CD4-positive, CD25-positive, alpha-beta regulatory T cell (primary cell): ENCODE results near the gene NARS2. TPM values are rescaled to one million over a fixed set of nuclear protein-coding genes. Genes with fewer than 3 reads are reported as not detected.
"Not testable (repeated sequence)": the region's sequence is repeated elsewhere in the genome, so short reads cannot be mapped to it uniquely, and the experiment has no call there.

Experiments
- ATAC-seq, 2 donors: fragments of 150-1000 bp; cut with Tn5 transposase; one replicate each; pipeline ENCODE4 v1.10.0; 2021; ENCODE audit warnings: low read depth in 2 of 2, moderate number of reproducible peaks in 2 of 2, moderate library complexity in 1 of 2
- DNase-seq, 3 donors: peaks; one replicate each; pipeline versions ENCODE4 v3.0.0 to v3.0.0-alpha.2; 2012 to 2022; ENCODE audit warnings: mixed read lengths in 1 of 3
- H3K27ac ChIP-seq: one replicate; pipeline ENCODE4 v1.7.0; 2013; ENCODE audit warnings: mild to moderate bottlenecking, low read length; ENCODE audit not compliant: insufficient read depth, poor library complexity, severe bottlenecking
- H3K27me3 ChIP-seq: one replicate; pipeline ENCODE4 v1.7.0; 2013; ENCODE audit warnings: low read length; ENCODE audit not compliant: control insufficient read depth, insufficient read depth
- H3K36me3 ChIP-seq: one replicate; pipeline ENCODE4 v1.7.0; 2013; ENCODE audit warnings: mild to moderate bottlenecking, low read length, moderate library complexity; ENCODE audit not compliant: control insufficient read depth, insufficient read depth
- H3K4me1 ChIP-seq: 2 replicates; pipeline ENCODE4 v1.7.0; 2013; ENCODE audit warnings: mild to moderate bottlenecking, low read length; ENCODE audit not compliant: insufficient read depth, control insufficient read depth, poor library complexity, severe bottlenecking
- H3K4me3 ChIP-seq: one replicate; pipeline ENCODE4 v1.7.0; 2013; ENCODE audit warnings: low read depth, mild to moderate bottlenecking, low read length, moderate library complexity
- H3K9me3 ChIP-seq, 2 experiments: 1 replicate in 1 of 2; 2 replicates in 1 of 2; pipeline ENCODE4 v1.7.0; 2013; ENCODE audit warnings: low read length in 2 of 2, mild to moderate bottlenecking in 1 of 2, moderate library complexity in 1 of 2; ENCODE audit not compliant: control insufficient read depth in 2 of 2
- H3K27ac Mint-ChIP-seq, 3 donors: one replicate each; pipeline ENCODE4 v1.8.0; 2020 to 2022; ENCODE audit warnings: mild to moderate bottlenecking in 3 of 3, mixed read lengths in 3 of 3, moderate library complexity in 2 of 3
- H3K27me3 Mint-ChIP-seq: one replicate; pipeline ENCODE4 v1.8.0; 2022; ENCODE audit warnings: mild to moderate bottlenecking, mixed read lengths
- H3K36me3 Mint-ChIP-seq: one replicate; pipeline ENCODE4 v1.8.0; 2020; ENCODE audit warnings: mixed read lengths
- H3K4me1 Mint-ChIP-seq, 4 donors: one replicate each; pipeline ENCODE4 v1.8.0; 2020 to 2022; ENCODE audit warnings: mixed read lengths in 4 of 4, mild to moderate bottlenecking in 1 of 4
- H3K4me3 Mint-ChIP-seq, 4 donors: one replicate each; pipeline ENCODE4 v1.8.0; 2020 to 2022; ENCODE audit warnings: mild to moderate bottlenecking in 4 of 4, mixed read lengths in 4 of 4, moderate library complexity in 3 of 4
- H3K9me3 Mint-ChIP-seq, 7 donors: one replicate each; pipeline ENCODE4 v1.8.0; 2020 to 2022; ENCODE audit warnings: mixed read lengths in 7 of 7, mild to moderate bottlenecking in 3 of 7, moderate library complexity in 2 of 7
- polyA plus RNA-seq, 4 donors: library from polyadenylated mRNA; unstranded; fragments of 300-500 nt; fragmentation: Illumina TruSeq; gene quantifications; one replicate each; pipeline ENCODE4 v1.2.3, GENCODE V29; 2021
- total RNA-seq: library from RNA; stranded (reverse); gene quantifications from one replicate; pipeline ENCODE4 v1.2.3, GENCODE V29; 2022

NARS2 gene
- total and polyA plus RNA-seq, 5 donors from 2014 or later: 9.3 to 22.9 (median 11.1) TPM

DNA sequence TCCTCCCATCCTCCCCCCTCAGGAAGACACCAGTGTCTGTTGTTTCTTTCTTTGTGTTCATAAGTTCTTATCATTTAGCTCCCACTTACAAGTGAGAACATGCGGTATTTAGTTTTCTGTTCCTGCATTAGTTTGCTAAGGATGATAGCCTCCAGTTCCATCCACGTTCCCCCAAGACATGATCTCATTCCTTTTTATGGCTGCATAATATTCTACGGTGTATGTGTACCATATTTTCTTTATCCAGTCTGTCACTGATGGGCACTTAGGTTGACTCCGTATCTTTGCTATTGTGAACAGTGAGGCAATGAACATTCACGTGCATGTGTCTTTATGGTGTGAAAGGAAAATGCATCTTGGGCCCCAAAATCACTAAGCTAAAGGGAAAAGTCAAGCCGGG is 22.5 kb downstream of the NARS2 start:
- DNase-seq, H3K36me3 ChIP-seq, ATAC-seq, H3K27me3 ChIP-seq, H3K9me3 ChIP-seq, H3K4me1 ChIP-seq, H3K4me3 ChIP-seq, H3K27ac Mint-ChIP-seq, H3K4me3 Mint-ChIP-seq, H3K27ac ChIP-seq, H3K27me3 Mint-ChIP-seq, H3K9me3 Mint-ChIP-seq: not testable (repeated sequence)
- peaks cover 19 to 30% (median 24%) of the 10 kb centered on the region in 4 donors for H3K4me1 Mint-ChIP-seq
- peaks cover 40% of the 10 kb centered on the region for H3K36me3 Mint-ChIP-seq

DNA sequence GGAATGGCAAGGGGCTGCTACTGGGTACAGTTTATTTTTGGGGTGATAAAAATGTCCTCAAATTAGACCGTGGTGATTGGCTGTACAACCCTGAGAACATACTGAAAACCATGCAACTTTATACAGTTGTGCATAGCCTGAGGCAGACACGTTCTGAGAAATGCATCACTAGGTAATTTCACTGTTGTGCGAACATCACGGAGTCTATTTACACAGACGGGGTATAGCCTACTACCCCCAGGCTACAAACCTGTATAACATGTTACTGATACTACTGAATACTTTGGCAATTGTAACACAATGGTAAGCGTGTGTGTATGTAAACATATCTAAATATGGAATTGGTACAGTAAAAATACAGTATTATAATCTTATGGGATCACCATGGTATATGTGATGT is 23.6 kb downstream of the NARS2 start:
- peaks cover 16 to 27% (median 19%) of the 10 kb centered on the region in 4 donors for H3K4me1 Mint-ChIP-seq
- H3K27me3 Mint-ChIP-seq: no peaks in the 10 kb centered on the region
- Histone ChIP-seq H3K4me1 (no peaks in the 10 kb centered on the region), H3K27ac (no peak overlapping the region), H3K4me3 (no peak overlapping the region), H3K9me3 (no peaks in the 10 kb centered on the region), H3K36me3 (peaks cover 3% of the 10 kb centered on the region), H3K27me3 (no peaks in the 10 kb centered on the region)
- H3K9me3 Mint-ChIP-seq: peaks cover 0 to 2% (median 0%) of the 10 kb centered on the region in 7 donors
- ATAC-seq: no peak
- H3K36me3 Mint-ChIP-seq: peaks cover 29% of the 10 kb centered on the region
- DNase-seq: no peak
- H3K4me3 Mint-ChIP-seq: no peak overlapping the region
- no peak overlapping the region for H3K27ac Mint-ChIP-seq

DNA sequence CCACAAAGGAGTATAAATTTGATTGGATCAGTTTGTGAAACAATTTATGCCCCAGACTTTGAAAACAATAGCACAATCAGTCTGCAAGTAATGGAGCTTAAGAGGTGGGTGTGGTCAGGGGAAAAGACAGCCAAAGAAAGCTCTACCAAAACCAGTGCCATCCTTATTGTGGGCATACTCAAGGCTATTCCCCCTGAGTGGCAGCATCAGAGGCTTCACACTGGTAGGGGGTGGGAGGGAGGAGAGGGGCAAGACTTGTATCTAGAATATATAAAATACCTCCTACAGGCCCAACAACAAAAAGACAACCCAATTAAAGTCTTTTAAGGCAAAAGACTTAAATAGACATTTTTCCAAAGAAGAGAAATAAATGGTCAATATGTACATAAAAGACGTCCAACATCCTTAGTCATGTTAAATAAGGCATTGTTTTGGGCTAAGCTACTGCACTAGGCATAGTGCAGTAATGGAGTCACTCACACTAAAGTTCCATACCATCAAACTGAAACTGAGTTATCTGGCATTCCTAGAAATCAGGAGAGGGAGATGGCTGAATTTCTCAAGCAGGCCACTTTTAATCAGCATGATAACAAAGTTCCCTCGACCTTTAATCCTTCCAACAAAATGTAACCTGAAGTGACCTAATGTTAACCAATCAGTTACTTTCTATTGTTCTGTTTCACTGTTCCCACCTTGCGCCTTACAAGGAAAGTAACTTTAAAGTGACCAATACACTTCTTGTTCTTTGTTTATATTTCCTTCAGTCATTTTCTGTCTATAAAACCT is 24.8 kb downstream of the NARS2 start:
- H3K9me3 ChIP-seq: no peaks in the 10 kb centered on the region
- H3K27ac Mint-ChIP-seq: peak overlapping the region in 1 of 3 donors; percentile 35

DNA sequence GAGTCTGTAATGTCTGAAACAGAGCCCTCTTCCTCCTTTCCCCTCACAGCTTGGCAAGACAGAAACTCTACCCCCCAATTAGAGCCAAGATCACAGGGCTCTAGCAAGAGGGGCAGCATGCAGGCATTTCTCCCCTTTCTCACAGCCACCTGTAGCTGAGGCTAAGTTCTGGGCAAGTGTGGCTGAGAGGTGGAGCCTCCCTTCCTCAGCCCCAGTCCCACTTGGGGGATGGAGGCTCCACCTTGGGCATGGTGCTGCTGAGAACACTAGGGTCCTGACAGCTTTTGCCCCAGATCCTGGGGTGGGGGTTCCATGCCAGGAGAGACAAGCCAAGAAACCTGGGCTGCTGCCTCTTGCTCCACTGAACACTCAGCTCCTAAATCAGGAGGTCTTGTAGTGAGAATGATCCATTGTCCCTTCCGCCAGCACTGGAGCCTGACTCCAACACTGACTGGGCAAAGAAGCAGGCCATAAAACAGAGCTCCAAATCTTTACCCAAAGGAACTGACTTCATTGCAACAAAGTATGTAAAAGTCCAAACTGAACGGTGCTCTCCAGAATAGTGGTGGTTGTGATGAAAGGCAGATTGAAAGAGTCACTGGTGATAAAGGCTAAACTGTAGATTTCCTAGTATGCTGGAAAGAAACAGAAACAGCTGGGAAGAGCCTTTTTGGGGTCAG is 25.6 kb downstream of the NARS2 start:
- no peaks in the 10 kb centered on the region for H3K4me1 ChIP-seq
- H3K9me3 ChIP-seq: no peaks in the 10 kb centered on the region
- H3K4me3 ChIP-seq: no peak overlapping the region
- no peaks in the 10 kb centered on the region for H3K27me3 ChIP-seq
- Mint-ChIP-seq H3K4me3 (no peak overlapping the region), H3K9me3 (peaks cover 0 to 2% (median 0%) of the 10 kb centered on the region in 7 donors), H3K27ac (peak overlapping the region in 1 of 3 donors; percentile 35), H3K36me3 (peaks cover 18% of the 10 kb centered on the region), H3K27me3 (no peaks in the 10 kb centered on the region), H3K4me1 (peaks cover 8 to 17% (median 15%) of the 10 kb centered on the region in 4 donors)
- H3K27ac ChIP-seq: no peak overlapping the region
- H3K36me3 ChIP-seq: no peaks in the 10 kb centered on the region
- DNase-seq (no peak), ATAC-seq (no peak)

More for the DNA sequence above, 24.8 kb downstream of the NARS2 start:
- Mint-ChIP-seq H3K9me3 (peaks cover 0 to 2% (median 0%) of the 10 kb centered on the region in 7 donors), H3K4me1 (peaks cover 7 to 19% (median 16%) of the 10 kb centered on the region in 4 donors), H3K4me3 (no peak overlapping the region), H3K27me3 (no peaks in the 10 kb centered on the region), H3K36me3 (peaks cover 24% of the 10 kb centered on the region)
- Histone ChIP-seq H3K4me3 (no peak overlapping the region), H3K27me3 (no peaks in the 10 kb centered on the region), H3K36me3 (no peaks in the 10 kb centered on the region), H3K27ac (no peak overlapping the region), H3K4me1 (no peaks in the 10 kb centered on the region)
- ATAC-seq (no peak), DNase-seq (no peak)

DNA sequence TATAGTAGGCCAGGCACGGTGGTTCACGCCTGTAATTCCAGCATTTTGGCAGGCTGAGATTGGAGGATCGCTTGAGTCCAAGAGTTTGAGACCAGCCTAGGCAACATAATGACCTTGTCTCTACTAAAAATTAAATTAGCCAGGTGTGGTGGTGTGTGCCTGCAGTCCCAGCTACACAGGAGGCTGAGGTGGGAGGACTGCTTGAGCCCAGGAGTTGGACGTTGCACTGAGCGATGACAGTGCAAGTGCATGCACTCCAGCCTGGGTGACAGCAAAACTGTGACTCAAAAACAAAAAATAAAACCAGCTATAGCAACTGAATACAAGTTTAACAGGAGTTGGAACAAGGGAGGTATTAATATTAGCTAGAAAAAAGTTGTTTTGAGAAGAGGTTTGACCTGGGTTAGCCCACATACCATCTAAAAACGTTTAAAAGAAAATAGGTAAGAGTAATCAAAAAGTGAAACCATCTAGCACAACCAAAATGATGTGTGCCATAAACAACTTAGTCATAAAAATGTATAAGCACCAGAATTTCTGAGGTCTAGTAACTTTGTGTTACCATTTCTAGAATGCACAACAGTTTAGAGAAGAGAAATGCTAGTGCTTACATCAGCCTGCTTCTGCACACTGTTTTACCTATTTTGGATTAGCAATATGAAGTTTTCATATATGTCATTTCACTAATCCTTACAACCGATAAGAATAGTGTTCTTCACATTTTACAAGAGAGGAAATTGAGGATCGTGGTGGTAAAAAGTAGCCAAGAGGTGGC is 26.5 kb downstream of the NARS2 start:
- H3K4me3 ChIP-seq: no peak overlapping the region
- no peak overlapping the region for H3K27ac Mint-ChIP-seq
- H3K36me3 ChIP-seq: no peaks in the 10 kb centered on the region
- ATAC-seq: no peak
- H3K27me3 Mint-ChIP-seq: no peaks in the 10 kb centered on the region
- no peaks in the 10 kb centered on the region for H3K9me3 ChIP-seq
- no peaks in the 10 kb centered on the region for H3K27me3 ChIP-seq
- peaks cover 21% of the 10 kb centered on the region for H3K36me3 Mint-ChIP-seq
- no peaks in the 10 kb centered on the region for H3K4me1 ChIP-seq
- no peak overlapping the region for H3K27ac ChIP-seq
- no peak for DNase-seq
- H3K4me3 Mint-ChIP-seq: no peak overlapping the region
- peaks cover 12 to 14% (median 12%) of the 10 kb centered on the region in 4 donors for H3K4me1 Mint-ChIP-seq
- peaks cover 0 to 2% (median 0%) of the 10 kb centered on the region in 7 donors for H3K9me3 Mint-ChIP-seq

DNA sequence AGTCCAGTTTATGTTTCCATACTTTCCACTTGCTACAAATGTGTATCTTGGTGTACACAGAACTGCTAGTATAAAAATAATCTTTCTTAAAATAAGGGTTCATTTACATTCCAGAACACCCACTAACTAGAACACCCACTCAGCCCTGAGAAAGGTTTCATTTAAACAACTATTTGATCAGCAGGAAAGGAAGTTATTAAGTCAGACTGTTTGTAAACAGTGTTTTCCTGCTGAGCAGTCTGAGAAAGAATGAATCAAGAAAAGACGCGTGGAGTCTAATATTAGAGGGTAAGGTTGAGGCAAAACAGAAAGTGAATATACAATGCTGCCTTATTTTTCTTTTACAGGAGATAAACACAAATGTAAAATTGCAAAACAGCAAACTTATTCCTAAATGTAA is 32.7 kb downstream of the NARS2 start:
- no peaks in the 10 kb centered on the region for H3K27me3 ChIP-seq
- no peaks in the 10 kb centered on the region for H3K9me3 ChIP-seq
- peak overlapping the region; percentile 22 to 57 (median 27) for H3K27ac Mint-ChIP-seq
- no peak overlapping the region for H3K27ac ChIP-seq
- ATAC-seq: peak in 1 of 2 donors; percentile 37
- peaks cover 37% of the 10 kb centered on the region for H3K36me3 Mint-ChIP-seq
- peaks cover 10% of the 10 kb centered on the region for H3K4me1 ChIP-seq
- peaks cover 19 to 25% (median 22%) of the 10 kb centered on the region in 4 donors for H3K4me1 Mint-ChIP-seq
- H3K4me3 Mint-ChIP-seq: peak overlapping the region in 1 of 4 donors; percentile 67
- H3K9me3 Mint-ChIP-seq: peaks cover 0 to 2% (median 0%) of the 10 kb centered on the region in 7 donors
- H3K36me3 ChIP-seq: peaks cover 4% of the 10 kb centered on the region
- H3K4me3 ChIP-seq: peak overlapping the region; percentile 17
- peak in 1 of 3 donors; percentile 22 for DNase-seq
- H3K27me3 Mint-ChIP-seq: no peaks in the 10 kb centered on the region

DNA sequence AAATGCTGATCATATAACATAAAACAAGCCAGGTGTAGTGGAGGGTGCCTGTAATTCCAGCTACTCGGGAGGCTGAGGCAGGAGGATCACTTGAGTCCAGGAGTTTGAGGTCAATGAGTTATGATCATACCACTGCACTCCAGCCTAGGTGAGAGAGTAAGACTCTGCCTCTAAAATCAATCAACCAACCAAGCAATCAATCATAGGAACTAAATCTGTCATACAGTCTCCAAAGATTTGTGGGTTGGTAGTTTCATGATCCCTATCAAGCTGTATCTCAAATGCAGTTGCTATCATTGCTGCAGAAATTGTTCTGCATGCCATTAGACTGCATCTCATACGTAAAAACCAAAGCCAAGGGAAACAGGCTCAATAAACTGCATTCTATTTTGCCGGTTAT is 33.1 kb downstream of the NARS2 start:
- H3K4me1 Mint-ChIP-seq: peaks cover 19 to 25% (median 23%) of the 10 kb centered on the region in 4 donors

More for the DNA sequence above, 33.1 kb downstream of the NARS2 start:
- H3K9me3 Mint-ChIP-seq: peaks cover 0 to 2% (median 0%) of the 10 kb centered on the region in 7 donors
- Histone ChIP-seq H3K9me3 (no peaks in the 10 kb centered on the region), H3K27ac (no peak overlapping the region), H3K27me3 (no peaks in the 10 kb centered on the region), H3K4me1 (peaks cover 10% of the 10 kb centered on the region), H3K4me3 (peak overlapping the region; percentile 17), H3K36me3 (peaks cover 7% of the 10 kb centered on the region)
- peaks cover 39% of the 10 kb centered on the region for H3K36me3 Mint-ChIP-seq
- ATAC-seq (no peak), DNase-seq (no peak)
- no peak overlapping the region for H3K27ac Mint-ChIP-seq
- no peak overlapping the region for H3K4me3 Mint-ChIP-seq
- H3K27me3 Mint-ChIP-seq: no peaks in the 10 kb centered on the region
